ENCODE results near the gene RPL29.

RPL29 gene

GRCh38 chr3:52024765-52025452 is 29.2 kb upstream of the RPL29 start:
- DNase-seq: no peak

- DNase-seq: no peak
Observed at GRCh38 chr3:52023860-52024764, 28.4 kb upstream of the RPL29 start.

GRCh38 chr3:52023101-52023770 is 27.5 kb upstream of the RPL29 start:
- DNase-seq: no peak

GRCh38 chr3:52022323-52023100 is 26.8 kb upstream of the RPL29 start:
- no peak for DNase-seq

- DNase-seq: no peak
Observed at GRCh38 chr3:52021489-52022268, 26.0 kb upstream of the RPL29 start.

- no peak for DNase-seq
Observed at GRCh38 chr3:52020796-52021195, 25.1 kb upstream of the RPL29 start.

- DNase-seq: no peak
Observed at GRCh38 chr3:52019352-52020080, 23.8 kb upstream of the RPL29 start.

- DNase-seq: no peak
Observed at GRCh38 chr3:52018319-52019000, 22.8 kb upstream of the RPL29 start.

- DNase-seq: no peak
Observed at GRCh38 chr3:52017586-52017985, 21.9 kb upstream of the RPL29 start.

- no peak for DNase-seq
Observed at GRCh38 chr3:52015438-52016228, 19.9 kb upstream of the RPL29 start.

GRCh38 chr3:52014613-52015012 is 18.9 kb upstream of the RPL29 start:
- DNase-seq: no peak

GRCh38 chr3:52013802-52014598 is 18.3 kb upstream of the RPL29 start:
- DNase-seq: no peak

- DNase-seq: no peak
Observed at GRCh38 chr3:52012699-52013098, 17.0 kb upstream of the RPL29 start.

GRCh38 chr3:52010431-52010830 is 14.7 kb upstream of the RPL29 start:
- DNase-seq: no peak

GRCh38 chr3:52007291-52007690 is 11.6 kb upstream of the RPL29 start:
- no peak for DNase-seq

GRCh38 chr3:52006820-52007133 is 11.1 kb upstream of the RPL29 start:
- DNase-seq: no peak

GRCh38 chr3:52006017-52006819 is 10.5 kb upstream of the RPL29 start:
- no peak for DNase-seq

- DNase-seq: no peak
Observed at GRCh38 chr3:52005571-52005986, 9.9 kb upstream of the RPL29 start.
